Glutamatergic neuron (in vitro differentiated cells): ENCODE data around the gene MED9. TPM values are rescaled to one million over a fixed set of nuclear protein-coding genes. Genes with fewer than 3 reads are reported as not detected.
A peak's percentile ranks its signal among the peaks of the same experiment; 100 is the strongest.

Experiments
- DNase-seq: peaks from one replicate; pipeline ENCODE4 v3.0.0; 2022
- H3K27ac Mint-ChIP-seq: one replicate; pipeline ENCODE4 v1.8.0; 2020; ENCODE audit warnings: mild to moderate bottlenecking, mixed read lengths, inconsistent platforms; ENCODE audit not compliant: unreplicated experiment
- H3K27me3 Mint-ChIP-seq: one replicate; pipeline ENCODE4 v1.8.0; 2020; ENCODE audit warnings: mild to moderate bottlenecking, moderate library complexity, mixed read lengths, inconsistent platforms; ENCODE audit not compliant: unreplicated experiment
- H3K36me3 Mint-ChIP-seq: one replicate; pipeline ENCODE4 v1.8.0; 2020; ENCODE audit warnings: mild to moderate bottlenecking, mixed read lengths, inconsistent platforms; ENCODE audit not compliant: unreplicated experiment
- H3K4me1 Mint-ChIP-seq: one replicate; pipeline ENCODE4 v1.8.0; 2020; ENCODE audit warnings: mild to moderate bottlenecking, low read depth, mixed read lengths, inconsistent platforms; ENCODE audit not compliant: unreplicated experiment
- H3K4me3 Mint-ChIP-seq: one replicate; pipeline ENCODE4 v1.8.0; 2020; ENCODE audit warnings: mild to moderate bottlenecking, mixed read lengths, inconsistent platforms; ENCODE audit not compliant: unreplicated experiment
- H3K9me3 Mint-ChIP-seq: one replicate; pipeline ENCODE4 v1.8.0; 2020; ENCODE audit warnings: mild to moderate bottlenecking, moderate library complexity, mixed read lengths, inconsistent platforms; ENCODE audit not compliant: unreplicated experiment
- CTCF ChIP-seq: fragments of 200-600 bp; sonication (generic); IDR thresholded peaks from one replicate; pipeline ENCODE4 v1.5.0; 2021; ENCODE audit not compliant: partially characterized antibody, unreplicated experiment
- total RNA-seq: library from RNA; stranded (reverse); fragmentation: NEBNext Ultra II Directional; extraction: Animal tissue kit (Norgen Biotek cat#: 25700); gene quantifications from one replicate; pipeline ENCODE4 v1.2.1, GENCODE V29; 2021; ENCODE audit not compliant: unreplicated experiment

MED9 gene
- total RNA-seq, 1 donor from 2014 or later, result 23.2 TPM

GRCh38 chr17:17502741-17503565 is 26.2 kb downstream of the MED9 start:
- H3K36me3 Mint-ChIP-seq, result no peaks in the 10 kb centered on the region
- TF ChIP-seq CTCF, result no peak
- DNase-seq, result peak; percentile 10
- H3K9me3 Mint-ChIP-seq, result peaks cover 6% of the 10 kb centered on the region
- H3K27ac Mint-ChIP-seq, result peak overlapping the region; percentile 26
- H3K4me1 Mint-ChIP-seq, result peaks cover 11% of the 10 kb centered on the region
- H3K27me3 Mint-ChIP-seq, result peaks cover 9% of the 10 kb centered on the region
- H3K4me3 Mint-ChIP-seq, result peak overlapping the region; percentile 26

GRCh38 chr17:17503566-17504130 is 26.8 kb downstream of the MED9 start:
- Mint-ChIP-seq H3K9me3 (peaks cover 3% of the 10 kb centered on the region), H3K27me3 (peaks cover 7% of the 10 kb centered on the region), H3K27ac (no peak overlapping the region), H3K4me1 (peaks cover 6% of the 10 kb centered on the region), H3K36me3 (no peaks in the 10 kb centered on the region), H3K4me3 (no peak overlapping the region)
- DNase-seq, result peak; percentile 14
- no peak for TF ChIP-seq CTCF

GRCh38 chr17:17504341-17505140 is 27.7 kb downstream of the MED9 start:
- H3K36me3 Mint-ChIP-seq, result no peaks in the 10 kb centered on the region
- H3K9me3 Mint-ChIP-seq, result peaks cover 3% of the 10 kb centered on the region
- no peak overlapping the region for H3K27ac Mint-ChIP-seq
- no peak overlapping the region for H3K4me3 Mint-ChIP-seq
- peaks cover 6% of the 10 kb centered on the region for H3K4me1 Mint-ChIP-seq
- no peak for TF ChIP-seq CTCF
- peaks cover 7% of the 10 kb centered on the region for H3K27me3 Mint-ChIP-seq
- peak; percentile 10 for DNase-seq

GRCh38 chr17:17505151-17505550 is 28.4 kb downstream of the MED9 start:
- Mint-ChIP-seq H3K27me3 (peaks cover 7% of the 10 kb centered on the region), H3K27ac (no peak overlapping the region), H3K4me3 (no peak overlapping the region), H3K9me3 (peaks cover 3% of the 10 kb centered on the region), H3K4me1 (peaks cover 6% of the 10 kb centered on the region), H3K36me3 (no peaks in the 10 kb centered on the region)
- no peak for TF ChIP-seq CTCF
- DNase-seq, result peak; percentile 9
